GM23338 (cell line): ENCODE data around the gene CCDC50. TPM values are rescaled to one million over a fixed set of nuclear protein-coding genes. Genes with fewer than 3 reads are reported as not detected.

ENCODE experiments used
- EZH2 ChIP-seq: fragments of 200-600 bp; sonication (generic); IDR thresholded peaks from one replicate; pipeline ENCODE4 v1.8.0; 2017; ENCODE audit warnings: antibody characterized with exemption, mild to moderate bottlenecking, low read depth; ENCODE audit not compliant: unreplicated experiment
- JUNB ChIP-seq: IDR thresholded peaks from one replicate; pipeline ENCODE4 v1.6.1; 2016; ENCODE audit warnings: antibody characterized with exemption; ENCODE audit not compliant: unreplicated experiment
- NANOG ChIP-seq: IDR thresholded peaks from 2 replicates; pipeline ENCODE4 v1.6.1; 2016; ENCODE audit warnings: antibody characterized with exemption, borderline replicate concordance
- STAT1 ChIP-seq: IDR thresholded peaks from one replicate; pipeline ENCODE4 v1.6.1; 2016; ENCODE audit warnings: antibody characterized with exemption; ENCODE audit not compliant: unreplicated experiment
- ZNF114 ChIP-seq: fragments of 250-450 bp; sonication (Bioruptor Pico); IDR thresholded peaks from 2 replicates; pipeline ENCODE4 v1.5.0; 2020; ENCODE audit warnings: mild to moderate bottlenecking, moderate library complexity
- polyA plus RNA-seq: library from polyadenylated mRNA; unstranded; fragments of >200 nt; fragmentation: Nextera tagmentation; extraction: Ambion mirVana; gene quantifications from 2 replicates; pipeline ENCODE4 v1.2.1, GENCODE V29; 2016
- total RNA-seq: library from RNA; depleted of rRNA; stranded (reverse); fragments of >200 nt; shearing (Covaris generic); gene quantifications from 2 replicates; pipeline ENCODE4 v1.2.3, GENCODE V29; 2014
- TF ChIP-seq, protein P1 (sequence below): fragments of 250-450 bp; sonication (Bioruptor Pico); IDR thresholded peaks from 2 replicates; pipeline ENCODE4 v1.5.0; 2020; ENCODE audit warnings: mild to moderate bottlenecking, moderate library complexity
- TF ChIP-seq, protein P2 (sequence below): IDR thresholded peaks from one replicate; pipeline ENCODE4 v1.6.1; 2018; ENCODE audit warnings: antibody characterized with exemption; ENCODE audit not compliant: unreplicated experiment

The CCDC50 gene
- total and polyA plus RNA-seq, 2 experiments from 2014 or later = 22.4 to 25.4 TPM

DNA sequence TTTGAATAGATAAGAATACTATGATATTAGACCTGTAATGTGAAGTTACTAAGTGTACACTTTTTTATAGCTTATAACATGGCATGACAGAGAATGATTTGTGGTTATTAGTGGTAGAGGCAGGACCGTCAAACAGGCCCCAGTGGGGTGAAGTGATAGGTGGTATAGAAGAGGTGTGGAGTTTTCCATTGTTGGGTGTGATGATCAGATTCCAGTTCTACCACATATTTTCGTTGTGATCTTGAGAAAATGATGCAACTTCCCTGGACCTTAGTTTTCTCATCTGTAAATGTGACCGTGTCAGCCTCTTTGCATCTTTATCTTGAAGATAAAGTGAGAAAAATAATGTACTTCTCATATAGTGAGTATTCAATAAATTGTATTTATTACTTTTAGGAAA, 31.4 kb downstream of the CCDC50 start (continued):
- TF ChIP-seq, protein P1, sequence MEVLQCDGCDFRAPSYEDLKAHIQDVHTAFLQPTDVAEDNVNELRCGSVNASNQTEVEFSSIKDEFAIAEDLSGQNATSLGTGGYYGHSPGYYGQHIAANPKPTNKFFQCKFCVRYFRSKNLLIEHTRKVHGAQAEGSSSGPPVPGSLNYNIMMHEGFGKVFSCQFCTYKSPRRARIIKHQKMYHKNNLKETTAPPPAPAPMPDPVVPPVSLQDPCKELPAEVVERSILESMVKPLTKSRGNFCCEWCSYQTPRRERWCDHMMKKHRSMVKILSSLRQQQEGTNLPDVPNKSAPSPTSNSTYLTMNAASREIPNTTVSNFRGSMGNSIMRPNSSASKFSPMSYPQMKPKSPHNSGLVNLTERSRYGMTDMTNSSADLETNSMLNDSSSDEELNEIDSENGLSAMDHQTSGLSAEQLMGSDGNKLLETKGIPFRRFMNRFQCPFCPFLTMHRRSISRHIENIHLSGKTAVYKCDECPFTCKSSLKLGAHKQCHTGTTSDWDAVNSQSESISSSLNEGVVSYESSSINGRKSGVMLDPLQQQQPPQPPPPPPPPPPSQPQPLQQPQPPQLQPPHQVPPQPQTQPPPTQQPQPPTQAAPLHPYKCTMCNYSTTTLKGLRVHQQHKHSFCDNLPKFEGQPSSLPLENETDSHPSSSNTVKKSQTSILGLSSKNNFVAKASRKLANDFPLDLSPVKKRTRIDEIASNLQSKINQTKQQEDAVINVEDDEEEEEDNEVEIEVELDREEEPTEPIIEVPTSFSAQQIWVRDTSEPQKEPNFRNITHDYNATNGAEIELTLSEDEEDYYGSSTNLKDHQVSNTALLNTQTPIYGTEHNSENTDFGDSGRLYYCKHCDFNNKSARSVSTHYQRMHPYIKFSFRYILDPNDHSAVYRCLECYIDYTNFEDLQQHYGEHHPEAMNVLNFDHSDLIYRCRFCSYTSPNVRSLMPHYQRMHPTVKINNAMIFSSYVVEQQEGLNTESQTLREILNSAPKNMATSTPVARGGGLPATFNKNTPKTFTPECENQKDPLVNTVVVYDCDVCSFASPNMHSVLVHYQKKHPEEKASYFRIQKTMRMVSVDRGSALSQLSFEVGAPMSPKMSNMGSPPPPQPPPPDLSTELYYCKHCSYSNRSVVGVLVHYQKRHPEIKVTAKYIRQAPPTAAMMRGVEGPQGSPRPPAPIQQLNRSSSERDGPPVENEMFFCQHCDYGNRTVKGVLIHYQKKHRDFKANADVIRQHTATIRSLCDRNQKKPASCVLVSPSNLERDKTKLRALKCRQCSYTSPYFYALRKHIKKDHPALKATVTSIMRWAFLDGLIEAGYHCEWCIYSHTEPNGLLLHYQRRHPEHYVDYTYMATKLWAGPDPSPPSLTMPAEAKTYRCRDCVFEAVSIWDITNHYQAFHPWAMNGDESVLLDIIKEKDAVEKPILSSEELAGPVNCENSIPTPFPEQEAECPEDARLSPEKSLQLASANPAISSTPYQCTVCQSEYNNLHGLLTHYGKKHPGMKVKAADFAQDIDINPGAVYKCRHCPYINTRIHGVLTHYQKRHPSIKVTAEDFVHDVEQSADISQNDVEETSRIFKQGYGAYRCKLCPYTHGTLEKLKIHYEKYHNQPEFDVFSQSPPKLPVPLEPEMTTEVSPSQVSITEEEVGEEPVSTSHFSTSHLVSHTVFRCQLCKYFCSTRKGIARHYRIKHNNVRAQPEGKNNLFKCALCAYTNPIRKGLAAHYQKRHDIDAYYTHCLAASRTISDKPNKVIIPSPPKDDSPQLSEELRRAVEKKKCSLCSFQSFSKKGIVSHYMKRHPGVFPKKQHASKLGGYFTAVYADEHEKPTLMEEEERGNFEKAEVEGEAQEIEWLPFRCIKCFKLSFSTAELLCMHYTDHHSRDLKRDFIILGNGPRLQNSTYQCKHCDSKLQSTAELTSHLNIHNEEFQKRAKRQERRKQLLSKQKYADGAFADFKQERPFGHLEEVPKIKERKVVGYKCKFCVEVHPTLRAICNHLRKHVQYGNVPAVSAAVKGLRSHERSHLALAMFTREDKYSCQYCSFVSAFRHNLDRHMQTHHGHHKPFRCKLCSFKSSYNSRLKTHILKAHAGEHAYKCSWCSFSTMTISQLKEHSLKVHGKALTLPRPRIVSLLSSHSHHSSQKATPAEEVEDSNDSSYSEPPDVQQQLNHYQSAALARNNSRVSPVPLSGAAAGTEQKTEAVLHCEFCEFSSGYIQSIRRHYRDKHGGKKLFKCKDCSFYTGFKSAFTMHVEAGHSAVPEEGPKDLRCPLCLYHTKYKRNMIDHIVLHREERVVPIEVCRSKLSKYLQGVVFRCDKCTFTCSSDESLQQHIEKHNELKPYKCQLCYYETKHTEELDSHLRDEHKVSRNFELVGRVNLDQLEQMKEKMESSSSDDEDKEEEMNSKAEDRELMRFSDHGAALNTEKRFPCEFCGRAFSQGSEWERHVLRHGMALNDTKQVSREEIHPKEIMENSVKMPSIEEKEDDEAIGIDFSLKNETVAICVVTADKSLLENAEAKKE (CRISPR knock-in tag) = no peak
- TF ChIP-seq, protein P2, sequence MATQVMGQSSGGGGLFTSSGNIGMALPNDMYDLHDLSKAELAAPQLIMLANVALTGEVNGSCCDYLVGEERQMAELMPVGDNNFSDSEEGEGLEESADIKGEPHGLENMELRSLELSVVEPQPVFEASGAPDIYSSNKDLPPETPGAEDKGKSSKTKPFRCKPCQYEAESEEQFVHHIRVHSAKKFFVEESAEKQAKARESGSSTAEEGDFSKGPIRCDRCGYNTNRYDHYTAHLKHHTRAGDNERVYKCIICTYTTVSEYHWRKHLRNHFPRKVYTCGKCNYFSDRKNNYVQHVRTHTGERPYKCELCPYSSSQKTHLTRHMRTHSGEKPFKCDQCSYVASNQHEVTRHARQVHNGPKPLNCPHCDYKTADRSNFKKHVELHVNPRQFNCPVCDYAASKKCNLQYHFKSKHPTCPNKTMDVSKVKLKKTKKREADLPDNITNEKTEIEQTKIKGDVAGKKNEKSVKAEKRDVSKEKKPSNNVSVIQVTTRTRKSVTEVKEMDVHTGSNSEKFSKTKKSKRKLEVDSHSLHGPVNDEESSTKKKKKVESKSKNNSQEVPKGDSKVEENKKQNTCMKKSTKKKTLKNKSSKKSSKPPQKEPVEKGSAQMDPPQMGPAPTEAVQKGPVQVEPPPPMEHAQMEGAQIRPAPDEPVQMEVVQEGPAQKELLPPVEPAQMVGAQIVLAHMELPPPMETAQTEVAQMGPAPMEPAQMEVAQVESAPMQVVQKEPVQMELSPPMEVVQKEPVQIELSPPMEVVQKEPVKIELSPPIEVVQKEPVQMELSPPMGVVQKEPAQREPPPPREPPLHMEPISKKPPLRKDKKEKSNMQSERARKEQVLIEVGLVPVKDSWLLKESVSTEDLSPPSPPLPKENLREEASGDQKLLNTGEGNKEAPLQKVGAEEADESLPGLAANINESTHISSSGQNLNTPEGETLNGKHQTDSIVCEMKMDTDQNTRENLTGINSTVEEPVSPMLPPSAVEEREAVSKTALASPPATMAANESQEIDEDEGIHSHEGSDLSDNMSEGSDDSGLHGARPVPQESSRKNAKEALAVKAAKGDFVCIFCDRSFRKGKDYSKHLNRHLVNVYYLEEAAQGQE = no peak
- TF ChIP-seq EZH2 = no peak
- TF ChIP-seq ZNF114 (CRISPR knock-in tag) = no peak
- no peak for TF ChIP-seq STAT1
- no peak for TF ChIP-seq NANOG
- TF ChIP-seq JUNB = no peak
